ENCODE data around the gene ECT2L. TPM values are rescaled to one million over a fixed set of nuclear protein-coding genes. Genes with fewer than 3 reads are reported as not detected.

ECT2L gene
- total and polyA plus RNA-seq, 2 of the 4 experiments (the other 2 are of a cell fraction), result not detected

- Histone ChIP-seq H4K91ac (ENCODE audit: insufficient read depth, low read depth, low read length) (no peak overlapping the region), H4K5ac (ENCODE audit: low read depth, low read length) (no peak overlapping the region), H3K18ac (ENCODE audit: low read depth, low read length) (no peak overlapping the region), H2BK5ac (ENCODE audit: low read depth, low read length, poor library complexity, severe bottlenecking) (no peak overlapping the region), H3K27me3 (ENCODE audit: control insufficient read depth, insufficient read depth, low read length) (no peaks in the 10 kb centered on the region), H3K4ac (ENCODE audit: low read depth, low read length) (no peak overlapping the region), H3K79me1 (ENCODE audit: low read depth in 1 of 2, low read length in 2 of 2) (no peaks in the 10 kb centered on the region; a peak in 1 of 4 replicates), H2BK120ac (ENCODE audit: low read depth, low read length) (no peak overlapping the region), H2BK20ac (ENCODE audit: low read depth, low read length) (no peak overlapping the region), H4K20me1 (ENCODE audit: insufficient read depth, low read length) (no peaks in the 10 kb centered on the region), H3K36me3 (ENCODE audit: control insufficient read depth, insufficient read depth, low read length) (peaks cover 3% of the 10 kb centered on the region; the same call in 1 of the 2 replicates), H2AK9ac (replicated peaks; ENCODE audit: low read depth, low read length, poor library complexity) (no peak overlapping the region), H3K4me2 (ENCODE audit: low read depth, low read length) (no peak overlapping the region), H3K27ac (ENCODE audit: insufficient read depth, low read length) (no peak overlapping the region), H2AFZ (replicated peaks; ENCODE audit: low read length, poor library complexity) (no peak overlapping the region), H2BK15ac (ENCODE audit: low read depth, low read length) (no peak overlapping the region), H3K14ac (replicated peaks; ENCODE audit: low read depth, low read length) (no peak overlapping the region), H4K8ac (ENCODE audit: low read depth in 2 of 2, low read length in 2 of 2) (no peak overlapping the region), H3K4me1 (ENCODE audit: control insufficient read depth, insufficient read depth, low read length) (no peaks in the 10 kb centered on the region), H3K9me3 (ENCODE audit: control insufficient read depth, insufficient read depth, low read length) (no peaks in the 10 kb centered on the region), H3K4me3 (ENCODE audit: insufficient read depth, low read depth, low read length) (no peak overlapping the region), H3K9me1 (ENCODE audit: insufficient read depth, low read length) (no peaks in the 10 kb centered on the region), H3K23ac (ENCODE audit: low read depth, low read length) (no peak overlapping the region), H3K9ac (ENCODE audit: low read depth, low read length) (no peak overlapping the region), H3K56ac (ENCODE audit: extremely low read depth, insufficient read depth, low read length) (no peak overlapping the region), H2AK5ac (ENCODE audit: low read depth, low read length) (no peak overlapping the region)
- TF ChIP-seq BHLHE40 (IDR thresholded peaks at IDR 0.05; ENCODE audit: low read depth, low read length), result no peak
- TF ChIP-seq CHD1 (IDR thresholded peaks at IDR 0.05; ENCODE audit: low read depth, low read length), result no peak
- TF ChIP-seq MAZ (IDR thresholded peaks at IDR 0.05; ENCODE audit: borderline replicate concordance, low read depth, low read length), result no peak
- TF ChIP-seq MAFK (IDR thresholded peaks at IDR 0.05; ENCODE audit: low read depth, low read length), result no peak
- no peak for TF ChIP-seq FOS (IDR thresholded peaks at IDR 0.05; ENCODE audit: low read depth, low read length)
- no peak for TF ChIP-seq USF2 (IDR thresholded peaks at IDR 0.05; ENCODE audit: low read depth, low read length)
- no peak for TF ChIP-seq POLR2A (IDR thresholded peaks at IDR 0.05; ENCODE audit: low read depth, low read length)
- TF ChIP-seq CEBPB (IDR thresholded peaks at IDR 0.05; ENCODE audit: low read depth, low read length), result no peak
- TF ChIP-seq SMC3 (IDR thresholded peaks at IDR 0.05; ENCODE audit: low read depth, low read length), result no peak
- no peak for TF ChIP-seq RAD21 (IDR thresholded peaks at IDR 0.05; ENCODE audit: low read length)
- no peak for TF ChIP-seq RCOR1 (IDR thresholded peaks at IDR 0.05; ENCODE audit: insufficient replicate concordance, low read length)
- TF ChIP-seq ELK1 (IDR thresholded peaks at IDR 0.05; ENCODE audit: borderline replicate concordance, low read depth, low read length), result no peak
- no peak for TF ChIP-seq MXI1 (IDR thresholded peaks at IDR 0.05; ENCODE audit: borderline replicate concordance, low read depth, low read length)
- no peak for TF ChIP-seq CTCF (conservative IDR thresholded peaks at IDR 0.05; ENCODE audit: low read depth, low read length)
- ChIA-PET CTCF (no interaction called here), POLR2A (ENCODE audit: unreplicated experiment) (no interaction called here)
- dilution Hi-C loops (cut with HindIII; ENCODE audit: low sequenced_read_pairs, unreplicated experiment) (no loop called here), in situ Hi-C loops (cut with MboI; ENCODE audit: low sequenced_read_pairs) (no loop called here), intact Hi-C loops (cut with micrococcal nuclease) (no loop called here)
- ATAC-seq (ENCODE audit: low read depth) (peak; percentile 44; the same call in 1 of the 2 replicates), DNase-seq (peak; percentile 5)
- no TSS peak for BruUV-seq (replicated peaks)
These were observed 101.1 kb downstream of the ECT2L start for GRCh38 chr6:138897031-138897430.
